ENCODE data around the gene CYFIP2. TPM values are rescaled to one million over a fixed set of nuclear protein-coding genes. Genes with fewer than 3 reads are reported as not detected.

CYFIP2 gene
- total and polyA plus RNA-seq, 2 of the 13 experiments (the other 11 are each of a cell fraction or from before 2014, with no cell fraction given): 22.6 to 30.3 TPM

- TF ChIP-seq MXD1 (CRISPR knock-in tag; IDR thresholded peaks at IDR 0.05) (no peak), HDAC6 (IDR thresholded peaks at IDR 0.05; ENCODE audit: low read depth, low read length) (no peak)
Observed at GRCh38 chr5:157323107-157323706, 57.3 kb downstream of the CYFIP2 start (continued).

- DNase-seq (ENCODE audit: low spot score) (no peak), FAIRE-seq (no peak), ATAC-seq (no peak)
- Histone ChIP-seq H3K4me1 (ENCODE audit: insufficient read depth, low read length) (peaks cover 36% of the 10 kb centered on the region), H3K36me3 (replicated peaks in 1 of 2; ENCODE audit: control insufficient read depth in 1 of 2, insufficient read depth in 2 of 2, low read length in 2 of 2) (peaks cover 9 to 29% of the 10 kb centered on the region in 2 experiments), H3K27ac (ENCODE audit: extremely low read length, insufficient read depth, low read length) (no peak overlapping the region), H3K4me3 (replicated peaks in 1 of 3; ENCODE audit: insufficient read depth in 1 of 3, low read depth in 2 of 3, low read length in 3 of 3) (no peak overlapping the region), H2AFZ (ENCODE audit: low read length) (no peak overlapping the region), H3K9me3 (ENCODE audit: low read length) (no peaks in the 10 kb centered on the region), H3K4me2 (ENCODE audit: low read depth, low read length) (no peak overlapping the region), H4K20me1 (ENCODE audit: insufficient read depth, low read length) (no peaks in the 10 kb centered on the region), H3K79me2 (ENCODE audit: insufficient read depth, low read length) (no peaks in the 10 kb centered on the region), H3K9ac (ENCODE audit: insufficient read depth, low read depth, low read length) (no peak overlapping the region), H3K27me3 (ENCODE audit: control insufficient read depth in 1 of 2, insufficient read depth in 2 of 2, low read length in 2 of 2) (no peaks in the 10 kb centered on the region)
- POLR2A ChIA-PET: no interaction called here
- no TSS peak for BruUV-seq (replicated peaks)
- WGBS (ENCODE audit: low lambda C conversion rate): 97% methylated on average over 7 of the region's 7 CpGs
- in situ Hi-C loops (cut with HindIII; ENCODE audit: extremely low pct_ligation_motif_present, low pct_unique_long_range_greater_than_20kb): no loop called here
- intact Hi-C loops (cut with micrococcal nuclease; ENCODE audit: unreplicated experiment): no loop called here
- CTCF ChIA-PET (ENCODE audit: low intra/inter-chr PET ratio, low total read pairs): no interaction called here
- TF ChIP-seq ZMYM4 (CRISPR knock-in tag; IDR thresholded peaks at IDR 0.05): 0 out of 2 replicates have a peak, but pooled peaks have one; percentile 22
- no peak for TF ChIP-seq DDIT3 (CRISPR knock-in tag; IDR thresholded peaks at IDR 0.05)
- peak; percentile 100 for TF ChIP-seq ZBTB33 (CRISPR knock-in tag; IDR thresholded peaks at IDR 0.05)
- peak; percentile 36; the same call in 1 of the 2 replicates for TF ChIP-seq CTCF (CRISPR knock-in tag; IDR thresholded peaks at IDR 0.05)
Observed at GRCh38 chr5:157324237-157324636, 58.3 kb downstream of the CYFIP2 start.
